Tibial artery (tissue), 4 donors: ENCODE data around the gene MMRN2.
A peak's percentile ranks its signal among the peaks of the same experiment; 100 is the strongest.
"Not testable (repeated sequence)": the region's sequence is repeated elsewhere in the genome, so short reads cannot be mapped to it uniquely, and the experiment has no call there.

ENCODE experiments used
- DNase-seq, 2 donors: peaks; one replicate each; pipeline ENCODE4 v3.0.0-alpha.2; 2019
- H3K27ac ChIP-seq, 2 donors: fragments of 200-600 bp; sonication (generic) in 1 of 2; 1 replicate in 1 of 2; 2 replicates in 1 of 2; pipeline ENCODE4 v1.5.1; 2018 to 2019; ENCODE audit warnings: mild to moderate bottlenecking in 1 of 2
- H3K27me3 ChIP-seq, 2 donors: fragments of 200-600 bp; sonication (generic) in 1 of 2; one replicate each; pipeline versions ENCODE4 v1.5.1 to v1.6.0; 2016 to 2019
- H3K36me3 ChIP-seq, 3 donors: fragments of 200-600 bp; sonication (generic) in 2 of 3; one replicate each; pipeline ENCODE4 v1.5.1; 2016 to 2019; ENCODE audit warnings: mild to moderate bottlenecking in 2 of 3
- H3K4me1 ChIP-seq, 4 donors: fragments of 200-600 bp; sonication (generic) in 2 of 4; 1 replicate in 3 of 4; 2 replicates in 1 of 4; pipeline ENCODE4 v1.5.1; 2016 to 2019
- H3K4me3 ChIP-seq, 2 donors: fragments of 200-600 bp; sonication (generic) in 1 of 2; 1 replicate in 1 of 2; 2 replicates in 1 of 2; pipeline ENCODE4 v1.5.1; 2018 to 2019; ENCODE audit warnings: mild to moderate bottlenecking in 2 of 2
- H3K9me3 ChIP-seq, 3 donors: fragments of 200-600 bp; sonication (generic) in 1 of 3; one replicate each; pipeline ENCODE4 v1.5.1; 2016 to 2019
- CTCF ChIP-seq, 2 experiments: fragments of 200-600 bp in 1 of 2; fragments of 450-650 bp in 1 of 2; IDR thresholded peaks; one replicate each; pipeline ENCODE4 v1.5.1; 2017 to 2019; ENCODE audit warnings: antibody characterized with exemption in 2 of 2, mild to moderate bottlenecking in 1 of 2, moderate library complexity in 1 of 2
- intact Hi-C: fragments of 100-400 bp; cut with DNase I; formaldehyde crosslinking; loops from one replicate; pipeline ENCODE4 v1.15.0; 2023; ENCODE audit warnings: low total_unique reads

Gene MMRN2

GRCh38 chr10:86955501-86956194 lies 1.8 kb downstream of the MMRN2 start:
- Histone ChIP-seq H3K4me3 (peak overlapping the region; percentile 20 to 32), H3K9me3 (no peaks in the 10 kb centered on the region), H3K36me3 (no peaks in the 10 kb centered on the region), H3K27ac (peak overlapping the region; percentile 91 to 94), H3K27me3 (no peaks in the 10 kb centered on the region), H3K4me1 (peaks cover 15 to 99% (median 81%) of the 10 kb centered on the region in 4 donors)
- peak in 1 of 2 donors; percentile 72 for DNase-seq
- TF ChIP-seq CTCF (IDR thresholded peaks at IDR 0.05): no peak
- intact Hi-C loops: no loop called here

DNA sequence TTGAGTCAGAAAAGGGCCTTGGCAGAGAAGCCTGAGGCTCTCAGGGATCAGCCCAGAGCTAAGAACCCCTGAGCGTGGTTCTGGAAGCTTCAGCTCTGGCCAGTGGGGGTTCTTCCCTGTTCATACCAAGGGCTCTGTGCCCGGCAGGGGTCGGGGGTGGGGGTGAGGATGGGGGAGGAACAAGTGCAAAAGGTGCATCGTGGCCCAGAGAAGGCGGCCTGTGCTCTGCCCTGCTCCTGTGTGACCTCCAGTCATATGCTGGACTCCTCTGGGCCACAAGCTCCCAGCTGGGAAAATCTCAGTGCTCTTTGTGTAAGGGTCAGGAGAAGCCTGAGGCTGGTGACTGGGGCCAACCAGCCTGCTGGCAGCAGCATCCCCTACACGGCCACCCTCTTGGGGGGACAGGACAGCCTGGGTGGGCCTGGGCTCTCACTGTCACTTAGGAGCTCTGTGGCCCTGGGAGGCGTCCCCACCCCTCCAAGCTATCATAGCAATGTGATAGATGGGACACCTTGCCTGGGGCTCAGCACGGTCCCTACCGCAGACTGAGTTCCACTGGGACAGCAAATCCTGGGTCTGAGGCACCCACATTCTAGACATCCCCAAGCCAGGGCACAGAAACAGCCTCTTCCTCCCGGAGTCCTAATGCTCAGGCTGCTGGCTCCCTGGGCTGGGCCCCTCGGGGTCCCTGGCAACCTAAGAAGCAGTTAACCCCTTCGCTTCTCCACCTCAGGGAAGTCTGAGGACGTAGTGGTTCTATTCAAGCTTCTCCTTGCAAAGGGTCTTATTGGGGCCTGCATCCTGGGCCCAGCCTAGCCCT lies 2.5 kb downstream of the MMRN2 start:
- peak overlapping the region; percentile 20 to 32 for H3K4me3 ChIP-seq
- H3K27ac ChIP-seq: peak overlapping the region; percentile 91 to 94
- no peak for TF ChIP-seq CTCF (IDR thresholded peaks at IDR 0.05)

DNA sequence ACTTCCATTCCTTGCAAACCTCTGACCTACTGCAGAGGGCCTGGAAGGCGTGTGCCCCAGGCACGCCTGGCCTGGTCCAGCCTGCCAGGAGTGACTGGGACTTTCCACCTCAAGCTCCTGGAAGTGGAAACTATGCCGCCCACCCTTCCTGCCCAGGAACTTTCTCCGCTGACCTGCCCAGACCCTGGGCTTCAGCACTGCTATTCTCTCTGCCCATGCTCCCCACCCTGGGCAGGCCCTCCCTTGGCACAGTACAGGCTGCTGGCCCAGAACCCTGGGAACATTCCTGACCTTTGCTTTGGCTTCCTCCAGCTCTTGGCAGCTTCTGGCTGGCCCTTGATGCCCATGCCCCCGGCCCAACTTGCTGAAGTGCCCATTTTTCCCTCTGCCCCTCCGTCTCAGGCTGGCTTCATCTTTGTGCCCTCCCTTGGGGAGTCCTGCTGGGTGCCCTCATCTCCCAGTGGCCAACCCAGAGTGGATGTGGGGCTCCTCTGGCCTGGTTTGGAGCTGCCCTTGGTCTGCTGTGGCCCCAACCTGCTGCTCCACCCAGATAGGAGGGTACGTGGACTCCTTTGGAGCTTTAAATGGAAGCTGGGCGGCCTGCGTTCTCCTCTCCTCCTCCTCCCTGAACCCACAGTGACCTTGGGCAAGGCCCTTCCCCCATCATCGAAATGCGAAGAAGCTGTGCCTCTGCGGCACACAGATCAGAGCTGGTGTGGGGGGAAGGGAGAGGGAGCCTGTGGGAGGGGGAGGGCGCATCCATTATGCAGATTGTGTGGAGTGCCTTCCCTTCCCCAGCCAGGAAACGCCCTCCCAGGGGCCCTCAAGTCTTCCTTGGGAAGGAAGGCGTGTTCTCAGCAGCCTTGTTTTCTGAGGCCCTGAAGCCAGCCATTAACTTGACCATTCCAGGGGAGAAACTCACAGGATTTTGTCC lies 3.4 kb downstream of the MMRN2 start:
- no peaks in the 10 kb centered on the region for H3K36me3 ChIP-seq
- peak overlapping the region; percentile 91 to 94 for H3K27ac ChIP-seq
- intact Hi-C loops: no loop called here
- H3K4me1 ChIP-seq: peaks cover 14 to 82% (median 64%) of the 10 kb centered on the region in 4 donors
- no peaks in the 10 kb centered on the region for H3K9me3 ChIP-seq
- no peaks in the 10 kb centered on the region for H3K27me3 ChIP-seq
- peak; percentile 75 to 94 for DNase-seq
- peak overlapping the region; percentile 20 to 32 for H3K4me3 ChIP-seq
- TF ChIP-seq CTCF (IDR thresholded peaks at IDR 0.05): no peak

More for the DNA sequence above, 2.5 kb downstream of the MMRN2 start:
- intact Hi-C loops: no loop called here
- peak in 1 of 2 donors; percentile 66 for DNase-seq
- H3K27me3 ChIP-seq: no peaks in the 10 kb centered on the region
- H3K36me3 ChIP-seq: no peaks in the 10 kb centered on the region
- H3K4me1 ChIP-seq: peaks cover 15 to 91% (median 73%) of the 10 kb centered on the region in 4 donors
- no peaks in the 10 kb centered on the region for H3K9me3 ChIP-seq

- DNase-seq, intact Hi-C loops, H3K9me3 ChIP-seq, H3K27me3 ChIP-seq, H3K36me3 ChIP-seq, H3K4me3 ChIP-seq: not testable (repeated sequence)
- peak overlapping the region; percentile 91 to 94 for H3K27ac ChIP-seq
- peaks cover 10 to 69% (median 51%) of the 10 kb centered on the region in 4 donors for H3K4me1 ChIP-seq
These were observed 4.7 kb downstream of the MMRN2 start for GRCh38 chr10:86952697-86953096.

- DNase-seq: peak in 1 of 2 donors; percentile 48
- Histone ChIP-seq H3K4me3 (no peak overlapping the region), H3K9me3 (no peaks in the 10 kb centered on the region), H3K27me3 (no peaks in the 10 kb centered on the region), H3K4me1 (peaks cover 10 to 63% (median 45%) of the 10 kb centered on the region in 4 donors), H3K36me3 (no peaks in the 10 kb centered on the region), H3K27ac (peak overlapping the region; percentile 91 to 94)
- intact Hi-C loops: no loop called here
- TF ChIP-seq CTCF (IDR thresholded peaks at IDR 0.05): no peak
These were observed 5.3 kb downstream of the MMRN2 start for GRCh38 chr10:86952106-86952505.
